ENCODE data around the gene WSB2.

GRCh38 chr12:118058227-118058626, 2.8 kb downstream of the WSB2 start:
- TF ChIP-seq, protein P1, sequence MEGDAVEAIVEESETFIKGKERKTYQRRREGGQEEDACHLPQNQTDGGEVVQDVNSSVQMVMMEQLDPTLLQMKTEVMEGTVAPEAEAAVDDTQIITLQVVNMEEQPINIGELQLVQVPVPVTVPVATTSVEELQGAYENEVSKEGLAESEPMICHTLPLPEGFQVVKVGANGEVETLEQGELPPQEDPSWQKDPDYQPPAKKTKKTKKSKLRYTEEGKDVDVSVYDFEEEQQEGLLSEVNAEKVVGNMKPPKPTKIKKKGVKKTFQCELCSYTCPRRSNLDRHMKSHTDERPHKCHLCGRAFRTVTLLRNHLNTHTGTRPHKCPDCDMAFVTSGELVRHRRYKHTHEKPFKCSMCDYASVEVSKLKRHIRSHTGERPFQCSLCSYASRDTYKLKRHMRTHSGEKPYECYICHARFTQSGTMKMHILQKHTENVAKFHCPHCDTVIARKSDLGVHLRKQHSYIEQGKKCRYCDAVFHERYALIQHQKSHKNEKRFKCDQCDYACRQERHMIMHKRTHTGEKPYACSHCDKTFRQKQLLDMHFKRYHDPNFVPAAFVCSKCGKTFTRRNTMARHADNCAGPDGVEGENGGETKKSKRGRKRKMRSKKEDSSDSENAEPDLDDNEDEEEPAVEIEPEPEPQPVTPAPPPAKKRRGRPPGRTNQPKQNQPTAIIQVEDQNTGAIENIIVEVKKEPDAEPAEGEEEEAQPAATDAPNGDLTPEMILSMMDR (IDR thresholded peaks at IDR 0.05; ENCODE audit: low read depth, low read length, poor library complexity, severe bottlenecking) = no peak
- no peak for TF ChIP-seq EZH2phosphoT487 (IDR thresholded peaks at IDR 0.05; ENCODE audit: borderline replicate concordance, low read length)

Data from DOHH2 (cell line).